Kidney (tissue), 14 donors: ENCODE results near the gene ANKZF1. TPM values are rescaled to one million over a fixed set of nuclear protein-coding genes. Genes with fewer than 3 reads are reported as not detected.

Source experiments
- DNase-seq, 5 donors: peaks; one replicate each; pipeline ENCODE4 v3.0.0-alpha.2; 2013 to 2020
- FAIRE-seq: peaks from 2 replicates; lab custom pipeline; 2012; peaks lifted over from hg19 to GRCh38; lab: Jason Lieb, UNC
- H3K27ac ChIP-seq, 2 donors: one replicate each; pipeline ENCODE4 v1.7.0; 2013; ENCODE audit warnings: low read depth in 2 of 2, low read length in 2 of 2, inconsistent platforms in 1 of 2
- H3K27me3 ChIP-seq: one replicate; pipeline ENCODE4 v1.7.1; 2013; ENCODE audit warnings: low read length, inconsistent platforms; ENCODE audit not compliant: control insufficient read depth, insufficient read depth
- H3K36me3 ChIP-seq, 3 donors: one replicate each; pipeline versions ENCODE4 v1.7.0 to v1.7.1; 2013; ENCODE audit warnings: low read length in 3 of 3, control low read depth in 1 of 3, inconsistent platforms in 1 of 3; ENCODE audit not compliant: insufficient read depth in 3 of 3, control insufficient read depth in 2 of 3
- H3K4me1 ChIP-seq, 3 donors: one replicate each; pipeline versions ENCODE4 v1.7.0 to v1.7.1; 2013; ENCODE audit warnings: low read length in 3 of 3, inconsistent platforms in 1 of 3, low read depth in 1 of 3; ENCODE audit not compliant: control insufficient read depth in 2 of 3, insufficient read depth in 2 of 3
- H3K4me3 ChIP-seq, 3 donors: one replicate each; pipeline versions ENCODE4 v1.7.0 to v1.8.1; 2013; ENCODE audit warnings: low read length in 3 of 3, control low read depth in 1 of 3, inconsistent platforms in 1 of 3
- H3K9ac ChIP-seq, 3 donors: one replicate each; pipeline versions ENCODE4 v1.7.0 to v1.7.1; 2013; ENCODE audit warnings: low read length in 3 of 3, control low read depth in 1 of 3, inconsistent platforms in 1 of 3
- H3K9me3 ChIP-seq, 3 donors: one replicate each; pipeline versions ENCODE4 v1.7.0 to v1.7.1; 2013; ENCODE audit warnings: low read length in 3 of 3, control low read depth in 1 of 3, inconsistent platforms in 1 of 3; ENCODE audit not compliant: control insufficient read depth in 2 of 3, insufficient read depth in 1 of 3
- intact Hi-C: fragments of 100-400 bp; cut with DNase I; formaldehyde crosslinking; loops from one replicate; pipeline ENCODE4 v1.11.1; 2022
- polyA plus RNA-seq: library from polyadenylated mRNA; stranded (reverse); fragments of 350-450 nt; fragmentation: Illumina TruSeq; extraction: RNeasy Lipid Tissue Mini Kit (QIAGEN cat#74804); gene quantifications from one replicate; pipeline ENCODE4 v1.2.3, GENCODE V29; 2014; ENCODE audit warnings: low read depth, low replicate concordance; ENCODE audit not compliant: insufficient read depth
- total RNA-seq: library from RNA; stranded (reverse); fragmentation: NEBNext Ultra II Directional; extraction: Animal tissue kit (Norgen Biotek cat#: 25700); gene quantifications from one replicate; pipeline ENCODE4 v1.2.1, GENCODE V29; 2021
- TF ChIP-seq, protein P1 (sequence below): IDR thresholded peaks from 3 replicates; pipeline ENCODE4 v1.5.1; 2012; ENCODE audit warnings: mild to moderate bottlenecking, moderate library complexity, borderline replicate concordance; ENCODE audit not compliant: insufficient read depth; ENCODE audit errors: extremely low read depth
- donor health status: control.
- donor health status: control.
- donor health status: control.
- donor health status: control.
- donor health status: control.
- donor health status: DM: yes; HTN: yes; CAD: no.
- donor health status: Normal renal cell carcinoma (clear cell type).

The ANKZF1 gene
- total and polyA plus RNA-seq, 2 donors from 2014 or later: 26.6 to 48.9 TPM

DNA sequence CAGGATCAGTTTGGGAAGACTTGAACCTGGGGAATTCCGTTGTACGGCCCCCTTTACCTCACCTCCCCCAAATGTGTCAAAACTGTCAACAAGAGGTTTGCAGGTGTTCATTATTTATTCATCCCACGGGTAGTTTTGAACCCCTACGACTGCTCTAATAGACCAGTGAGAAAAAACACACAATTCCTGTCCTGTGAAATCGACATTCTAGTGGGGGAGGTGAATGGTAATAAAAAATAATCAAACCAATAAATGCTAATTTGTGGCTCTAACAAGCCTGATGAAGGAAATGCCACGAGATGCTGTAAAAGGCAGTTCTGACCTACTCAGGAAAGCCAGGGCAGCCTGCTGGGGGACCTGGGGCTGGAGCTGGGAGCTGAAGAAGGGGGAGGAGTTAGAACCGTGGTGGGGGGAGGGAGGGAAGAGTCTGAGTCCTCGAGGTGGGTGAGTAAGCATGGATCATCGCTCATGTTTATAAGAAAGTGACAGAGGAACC, 49.1 kb downstream of the ANKZF1 start:
- TF ChIP-seq, protein P1, sequence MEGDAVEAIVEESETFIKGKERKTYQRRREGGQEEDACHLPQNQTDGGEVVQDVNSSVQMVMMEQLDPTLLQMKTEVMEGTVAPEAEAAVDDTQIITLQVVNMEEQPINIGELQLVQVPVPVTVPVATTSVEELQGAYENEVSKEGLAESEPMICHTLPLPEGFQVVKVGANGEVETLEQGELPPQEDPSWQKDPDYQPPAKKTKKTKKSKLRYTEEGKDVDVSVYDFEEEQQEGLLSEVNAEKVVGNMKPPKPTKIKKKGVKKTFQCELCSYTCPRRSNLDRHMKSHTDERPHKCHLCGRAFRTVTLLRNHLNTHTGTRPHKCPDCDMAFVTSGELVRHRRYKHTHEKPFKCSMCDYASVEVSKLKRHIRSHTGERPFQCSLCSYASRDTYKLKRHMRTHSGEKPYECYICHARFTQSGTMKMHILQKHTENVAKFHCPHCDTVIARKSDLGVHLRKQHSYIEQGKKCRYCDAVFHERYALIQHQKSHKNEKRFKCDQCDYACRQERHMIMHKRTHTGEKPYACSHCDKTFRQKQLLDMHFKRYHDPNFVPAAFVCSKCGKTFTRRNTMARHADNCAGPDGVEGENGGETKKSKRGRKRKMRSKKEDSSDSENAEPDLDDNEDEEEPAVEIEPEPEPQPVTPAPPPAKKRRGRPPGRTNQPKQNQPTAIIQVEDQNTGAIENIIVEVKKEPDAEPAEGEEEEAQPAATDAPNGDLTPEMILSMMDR: no peak
- Histone ChIP-seq H3K4me3 (peak overlapping the region; percentile 52 to 92 (median 65)), H3K9ac (peak overlapping the region; percentile 43 to 85 (median 67)), H3K27ac (peak overlapping the region; percentile 93 to 97), H3K27me3 (no peaks in the 10 kb centered on the region), H3K9me3 (no peaks in the 10 kb centered on the region), H3K4me1 (peaks cover 8 to 21% (median 16%) of the 10 kb centered on the region in 3 donors), H3K36me3 (peaks cover 0 to 15% (median 9%) of the 10 kb centered on the region in 3 donors)
- DNase-seq (peak in 1 of 5 donors; percentile 32), FAIRE-seq (no peak)
- intact Hi-C loops: no loop called here

- Histone ChIP-seq H3K36me3 (peaks cover 0 to 15% (median 9%) of the 10 kb centered on the region in 3 donors), H3K27me3 (no peaks in the 10 kb centered on the region), H3K9me3 (no peaks in the 10 kb centered on the region), H3K4me1 (peaks cover 8 to 21% (median 16%) of the 10 kb centered on the region in 3 donors), H3K27ac (peak within 1 kb of the TSS; percentile 93 to 97), H3K9ac (peak within 1 kb of the TSS; percentile 47 to 92 (median 91)), H3K4me3 (peak within 1 kb of the TSS; percentile 72 to 92 (median 73))
- TF ChIP-seq, protein P1: no peak
- intact Hi-C loops: no loop called here
- DNase-seq: peak; percentile 98 to 100 (median 99)
- no peak for FAIRE-seq
These were observed 49.7 kb downstream of the ANKZF1 start, which contains the start of gene DNAJB2 for GRCh38 chr2:219279151-219279915. TSS of gene DNAJB2 (plus strand) at chr2:219279366. CDS start at chr2:219279834, 468 bp downstream.

DNA sequence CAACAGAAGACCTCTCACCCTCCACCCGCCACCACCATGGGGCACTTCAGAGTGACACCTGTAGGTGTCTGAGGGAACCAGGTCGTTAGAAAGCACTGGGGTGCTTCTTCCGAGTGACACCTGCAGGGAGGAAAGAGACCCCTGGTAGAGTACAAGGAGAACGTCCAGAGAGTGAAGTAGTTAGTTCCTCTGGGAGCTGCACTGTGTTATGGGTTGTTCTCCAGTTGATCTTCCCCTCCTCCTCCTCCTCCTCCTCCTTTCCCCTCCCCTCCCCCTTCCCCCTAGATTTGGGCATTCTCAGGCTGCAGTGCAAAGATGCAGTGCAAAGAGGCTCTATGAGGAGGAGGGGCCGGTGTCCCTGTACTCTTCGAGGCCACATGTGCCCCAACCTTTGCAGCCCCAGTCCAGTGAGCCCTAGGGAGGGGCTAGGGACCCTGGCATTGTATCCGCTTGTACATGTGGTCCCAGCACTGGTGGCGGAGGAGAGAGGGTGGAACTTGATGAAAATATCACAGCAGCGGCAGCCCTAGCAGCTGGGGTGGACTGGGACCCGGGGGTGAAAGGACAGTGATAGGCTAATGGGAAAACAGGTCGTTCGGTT, 50.4 kb downstream of the ANKZF1 start:
- Histone ChIP-seq H3K36me3 (peaks cover 0 to 15% (median 9%) of the 10 kb centered on the region in 3 donors), H3K9me3 (no peaks in the 10 kb centered on the region), H3K4me3 (peak overlapping the region; percentile 72 to 92 (median 73)), H3K9ac (peak overlapping the region; percentile 47 to 92 (median 91)), H3K27me3 (no peaks in the 10 kb centered on the region), H3K4me1 (peaks cover 8 to 21% (median 16%) of the 10 kb centered on the region in 3 donors), H3K27ac (peak overlapping the region; percentile 93 to 95)
- peak in 2 of 5 donors; percentile 70 to 73 for DNase-seq
- intact Hi-C loops: loop anchor here (10.0 kb wide), 1 partner anchor 115 kb away; the partner anchor contains the start of gene NHEJ1
- FAIRE-seq: no peak
- TF ChIP-seq, protein P1: no peak
